NCI-H1417 (cell line): ENCODE results near the gene SCAP.
"Not testable (repeated sequence)": the region's sequence is repeated elsewhere in the genome, so short reads cannot be mapped to it uniquely, and the experiment has no call there.

Experiments
- DNase-seq, 3 experiments: peaks; one replicate each; lab custom pipeline; 2025; lab: John Stamatoyannopoulos, UW

Gene SCAP

DNA sequence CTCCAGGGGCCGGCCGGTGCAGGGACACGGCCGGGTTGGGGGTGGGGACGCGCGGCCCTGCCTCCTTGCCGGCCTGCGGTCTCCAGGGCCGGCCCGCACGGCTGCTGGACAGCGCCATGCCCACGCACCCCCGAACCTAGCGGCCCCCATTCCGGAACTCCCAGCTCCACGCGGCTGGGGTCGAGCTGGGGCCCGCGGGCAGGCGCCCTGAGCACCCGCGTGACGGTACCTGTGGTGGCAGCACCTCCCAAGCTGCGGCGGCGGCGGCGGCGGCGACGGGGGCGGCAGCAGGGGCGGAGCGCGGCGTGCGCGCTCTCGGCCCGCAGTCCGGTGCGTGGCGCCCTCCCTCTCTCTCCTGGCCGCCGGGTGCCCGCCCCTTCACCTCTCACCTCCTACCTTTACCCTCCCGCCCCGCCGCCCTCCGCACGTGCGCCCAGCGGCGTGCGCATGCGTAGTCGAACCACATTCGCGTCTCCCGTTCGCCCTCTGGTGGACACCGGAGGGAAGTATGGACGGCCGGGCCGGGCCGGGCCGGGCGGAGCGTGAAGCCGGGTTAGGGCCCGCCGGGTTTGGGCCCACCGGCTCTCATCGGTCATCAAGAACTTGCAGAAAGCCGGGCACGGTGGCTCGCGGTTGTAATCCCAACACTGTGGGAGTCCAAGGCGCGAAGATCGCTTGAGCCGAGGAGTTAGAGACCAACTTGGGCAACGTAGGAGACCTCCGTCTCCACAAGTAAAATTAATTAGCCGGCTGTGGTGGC, at the start of gene SCAP:
TSS of gene SCAP (minus strand) at position 372 of the 760 bp plus-strand sequence. CDS start 32,948 bp downstream, outside the sequence.
- DNase-seq, result peak; percentile 80 to 91 (median 84)

DNA sequence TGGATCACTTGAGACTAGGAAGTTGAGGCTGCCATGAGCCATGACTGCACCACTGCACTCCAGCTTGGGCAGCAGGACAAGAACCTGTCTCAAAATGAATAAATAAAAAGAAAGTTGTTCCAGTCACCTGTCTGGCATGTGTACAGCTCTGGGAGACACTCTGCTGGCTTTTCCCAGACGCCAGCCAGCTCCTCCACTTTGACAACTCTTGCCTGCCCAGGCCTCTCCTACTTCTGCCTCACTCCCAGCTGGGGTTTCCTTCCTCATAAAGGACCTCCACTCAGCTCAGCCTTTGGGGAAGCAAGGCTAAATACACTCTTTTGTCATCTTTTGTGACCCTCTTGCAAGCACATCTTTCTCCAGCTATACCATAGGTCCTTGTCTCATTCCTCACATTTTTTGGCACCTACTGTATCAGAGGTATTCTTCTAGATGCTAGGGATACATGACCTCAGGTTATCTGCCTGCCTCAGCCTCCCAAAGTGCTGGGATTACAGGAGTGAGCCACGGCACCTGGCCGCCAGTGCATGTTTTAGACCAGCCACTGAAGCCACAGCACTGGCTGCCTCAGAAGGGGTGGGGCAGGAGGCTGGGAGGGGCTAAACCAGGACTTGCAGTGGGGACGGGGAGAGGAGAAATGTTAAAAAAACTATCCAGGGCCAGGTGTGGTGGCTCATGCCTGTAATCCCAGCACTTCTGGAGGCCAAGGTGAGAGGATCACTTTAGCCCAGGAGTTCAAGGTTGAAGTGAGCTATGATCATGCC, 47.8 kb upstream of the SCAP start:
- DNase-seq, result no peak

DNA sequence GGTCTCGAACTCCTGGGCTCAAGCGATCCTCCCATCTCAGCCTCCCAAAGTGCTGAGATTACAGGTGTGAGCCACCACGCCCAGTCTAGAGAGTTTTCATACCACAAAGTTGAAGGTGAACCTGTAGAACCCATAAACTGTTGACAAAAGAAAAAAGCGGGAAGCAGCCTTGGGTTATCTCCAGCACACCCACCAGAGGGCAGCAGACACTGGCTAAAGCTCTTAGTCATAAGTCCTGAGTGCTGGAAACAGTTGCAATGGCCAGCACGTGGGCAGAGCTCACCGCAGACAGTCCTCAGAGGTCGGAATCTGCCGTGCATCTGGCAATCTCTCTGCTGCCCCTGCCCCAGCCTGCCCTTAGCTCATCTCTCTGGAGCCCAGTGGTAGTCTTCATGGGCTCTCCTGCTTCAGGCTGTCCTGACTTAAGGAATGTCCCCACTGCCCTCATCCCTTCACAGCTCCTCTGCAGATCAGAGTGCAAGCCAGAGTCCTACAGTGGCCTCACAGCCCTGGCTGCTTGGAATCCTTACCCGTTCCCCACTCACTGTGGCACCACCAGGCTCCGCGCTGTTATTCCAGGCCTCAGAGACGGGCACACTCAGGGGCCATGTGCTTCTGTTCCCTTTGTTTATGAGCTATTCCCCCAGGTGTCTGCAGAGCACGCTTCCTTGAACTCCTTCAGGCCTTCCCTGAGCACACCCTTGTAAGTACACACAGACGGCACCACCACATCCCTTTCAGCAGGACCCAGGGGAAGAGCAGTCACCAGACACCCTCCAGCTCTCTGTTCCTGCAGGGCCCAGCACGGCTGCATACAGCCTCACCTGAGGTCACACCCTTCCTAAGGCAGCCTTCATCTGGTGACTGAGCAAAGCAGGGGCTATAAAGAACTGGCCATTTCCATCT, 46.6 kb upstream of the SCAP start:
- DNase-seq, result peak; percentile 75 to 92 (median 82)

DNA sequence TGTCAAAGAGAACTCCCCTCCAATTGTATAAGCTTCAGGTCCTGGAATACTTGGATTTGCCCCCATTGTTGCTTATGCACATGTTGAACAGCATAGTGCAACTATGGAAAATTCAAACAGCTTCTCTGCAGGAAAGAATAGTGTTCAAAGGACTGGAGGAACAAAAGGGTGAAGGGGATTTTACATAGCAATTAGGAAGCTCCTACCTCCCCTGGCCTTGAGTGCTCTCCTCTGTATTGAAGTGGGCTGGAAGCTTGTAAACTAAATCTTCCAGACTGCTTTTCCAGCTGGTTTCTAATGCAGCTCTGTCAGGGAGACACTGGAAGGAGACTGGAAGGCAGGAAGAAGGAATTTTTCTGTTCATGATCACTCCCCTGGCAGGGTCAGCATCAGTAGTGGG, 45.0 kb upstream of the SCAP start:
- peak in 2 of 3 experiments; percentile 14 to 21 for DNase-seq

DNA sequence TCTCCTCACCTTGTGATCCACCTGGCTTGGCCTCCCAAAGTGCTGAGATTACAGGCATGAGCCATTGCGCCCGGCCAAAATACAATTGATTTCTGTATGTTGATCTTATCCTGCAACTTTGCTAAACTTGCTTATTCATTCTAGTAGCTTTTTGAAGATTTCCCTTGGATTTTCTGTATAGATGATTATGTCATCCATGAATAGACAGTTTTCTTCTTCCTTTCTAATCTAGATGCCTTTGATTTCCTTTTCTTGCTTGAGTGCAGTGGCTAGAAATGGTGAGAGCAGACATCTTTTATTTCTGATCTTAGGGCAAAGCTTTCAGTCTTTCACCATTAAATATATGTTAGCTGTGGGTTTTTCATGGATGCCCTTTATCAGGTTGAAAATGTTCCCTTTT, 42.2 kb upstream of the SCAP start:
- no peak for DNase-seq

DNA sequence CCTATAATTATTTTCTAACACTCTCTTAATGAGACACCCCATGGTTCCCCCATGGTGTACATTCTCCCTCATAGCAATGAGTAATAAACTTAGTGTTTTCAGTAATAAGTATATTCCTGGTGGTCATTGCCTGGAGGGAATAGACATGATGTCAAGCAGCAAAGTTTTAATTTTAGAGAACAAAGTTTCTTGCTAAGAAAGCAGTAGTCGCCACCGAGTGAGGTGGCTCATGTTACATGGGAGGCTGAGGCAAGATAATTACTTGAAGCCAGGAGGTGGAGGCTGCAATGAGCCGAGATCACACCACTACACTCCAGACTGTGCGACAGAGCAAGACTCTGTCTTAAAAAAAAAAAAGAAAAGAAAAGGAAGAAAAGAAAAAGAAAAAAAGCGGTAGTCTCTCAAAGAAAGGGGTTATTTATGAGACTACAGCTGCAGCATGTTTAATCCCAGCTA, 40.2 kb upstream of the SCAP start:
- DNase-seq, result peak in 1 of 3 experiments; percentile 17

DNA sequence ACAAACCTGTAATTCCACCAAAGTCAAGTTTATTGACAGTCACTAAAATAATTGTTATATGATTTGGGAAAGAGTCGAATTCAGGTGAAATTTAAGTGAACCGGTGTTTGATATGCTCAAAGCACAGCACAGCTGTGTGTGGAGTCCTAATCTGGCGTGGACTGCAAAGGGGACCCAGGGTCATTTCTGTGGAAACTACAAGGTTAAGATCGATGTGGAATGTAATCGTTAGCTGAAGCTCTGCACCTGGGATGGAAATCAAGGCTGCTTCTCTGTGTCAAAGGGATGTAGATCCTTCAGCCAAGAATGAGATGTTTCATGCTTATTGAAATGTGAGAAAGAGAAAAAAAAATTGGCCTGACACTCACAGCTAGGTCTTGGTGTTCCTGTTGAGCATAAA, 39.4 kb upstream of the SCAP start:
- DNase-seq, result no peak

DNA sequence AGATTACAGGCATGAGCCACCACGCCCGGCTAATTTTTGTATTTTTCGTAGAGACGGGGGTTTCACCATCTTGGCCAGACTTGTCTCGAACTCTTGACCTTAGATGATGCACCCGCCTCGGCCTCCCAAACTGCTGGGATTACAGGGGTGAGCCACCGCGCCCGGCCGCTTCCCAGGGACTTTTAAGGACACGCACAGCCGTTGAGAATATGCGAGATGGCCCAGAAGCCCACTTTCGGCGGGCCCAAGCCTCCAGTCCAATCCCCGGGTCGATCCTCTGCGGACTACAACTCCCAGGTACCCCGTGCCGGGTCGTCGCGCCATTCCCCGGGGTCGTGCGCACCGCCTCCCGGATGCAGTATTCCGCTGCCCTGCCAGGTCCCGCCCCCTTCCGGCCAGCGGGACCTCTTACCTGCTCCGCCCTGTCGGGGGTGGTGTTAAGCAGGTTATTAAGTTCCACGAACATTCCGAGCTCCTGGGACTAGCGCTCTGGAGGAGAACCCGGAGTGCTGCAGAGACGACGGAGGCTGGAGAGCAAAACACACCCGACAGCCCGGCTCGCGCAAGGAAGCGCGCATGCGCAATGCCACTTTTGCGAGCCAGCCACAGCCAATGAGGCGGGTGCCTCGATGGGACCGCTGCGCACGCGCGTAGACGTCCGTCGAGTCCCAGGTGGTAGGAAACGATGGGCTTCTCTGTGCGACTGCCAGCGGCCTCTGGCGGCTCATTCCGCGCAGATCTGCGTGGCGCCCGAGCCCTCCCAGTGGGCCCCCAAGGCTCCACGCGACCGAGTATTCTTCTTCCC, 37.6 kb upstream of the SCAP start, which contains the start of gene ELP6:
TSS of gene ELP6 (minus strand) at position 588 of the 805 bp plus-strand sequence. CDS start at position 466, 122 bp downstream.
- DNase-seq, result peak; percentile 93 to 97 (median 96)

DNA sequence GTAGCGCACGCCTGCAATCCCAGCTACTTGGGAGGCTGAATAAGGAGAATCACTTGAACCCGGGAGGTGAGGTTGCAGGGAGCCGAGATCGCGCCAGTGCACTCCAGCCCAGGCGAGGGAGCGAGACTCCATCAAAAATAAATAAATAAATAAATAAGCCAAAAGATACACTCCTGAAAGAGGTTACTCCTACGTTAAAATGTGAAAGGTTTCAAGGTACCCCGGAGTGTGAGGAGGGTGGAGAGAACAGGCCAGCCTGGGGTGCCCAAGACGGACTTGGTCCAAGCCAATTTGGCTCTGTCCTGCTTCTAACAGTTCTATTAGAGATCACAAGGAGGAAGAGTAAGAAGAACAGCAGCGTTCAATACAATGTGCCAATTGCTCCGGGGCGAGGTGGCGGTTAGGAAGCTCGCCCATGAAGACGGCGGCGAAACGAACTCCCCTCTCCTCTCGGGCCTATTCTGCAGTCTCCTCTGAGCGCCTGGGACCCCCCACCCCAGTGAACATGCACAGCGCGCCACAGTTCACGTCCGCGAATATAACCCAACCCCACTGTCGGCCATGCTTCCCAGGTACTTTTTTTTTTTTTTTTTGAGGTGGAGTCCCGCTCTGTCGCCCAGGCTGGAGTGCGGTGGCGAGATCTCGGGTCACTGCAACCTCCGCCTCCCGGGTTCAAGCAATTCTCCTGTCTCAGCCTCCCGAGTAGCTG, 36.8 kb upstream of the SCAP start:
- peak in 2 of 3 experiments; percentile 36 to 58 for DNase-seq

DNA sequence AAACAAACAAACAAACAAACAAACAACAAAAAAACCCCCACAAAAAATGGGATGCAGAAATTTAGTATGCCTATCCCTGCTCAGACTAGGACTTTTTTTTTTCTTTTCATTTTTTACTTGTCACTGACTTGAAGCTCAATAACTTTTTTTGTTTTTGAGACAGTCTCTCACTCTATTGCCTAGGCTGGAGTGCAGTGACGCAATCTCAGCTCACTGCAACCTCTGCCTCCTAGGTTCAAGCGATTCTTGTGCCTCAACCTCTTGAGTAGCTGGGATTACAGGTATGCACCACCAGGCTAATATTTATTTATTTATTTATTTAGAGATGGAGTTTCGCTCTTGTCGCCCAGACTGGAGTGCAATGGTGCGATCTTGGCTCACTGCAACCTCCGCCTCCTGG, 29.5 kb upstream of the SCAP start:
- not testable (repeated sequence) for DNase-seq

DNA sequence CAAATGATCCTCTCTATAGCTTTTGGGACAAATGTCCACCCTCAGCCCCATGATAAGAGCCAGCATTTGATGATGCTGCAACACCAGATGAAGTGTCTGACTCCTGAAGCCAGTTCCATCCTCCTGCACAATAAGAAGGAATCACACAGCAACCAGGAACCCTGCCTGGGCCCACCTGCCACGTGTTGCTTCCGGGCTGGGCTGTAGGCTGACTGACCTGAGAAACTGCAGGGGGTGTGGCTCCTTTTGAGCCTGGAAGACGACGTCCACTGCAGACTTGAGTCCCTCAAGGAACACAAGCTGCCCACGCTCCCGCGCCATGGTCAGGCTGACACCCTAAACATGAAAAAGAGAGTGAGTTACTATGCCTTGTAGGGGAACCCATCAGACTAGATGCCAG, 28.4 kb upstream of the SCAP start:
- no peak for DNase-seq

DNA sequence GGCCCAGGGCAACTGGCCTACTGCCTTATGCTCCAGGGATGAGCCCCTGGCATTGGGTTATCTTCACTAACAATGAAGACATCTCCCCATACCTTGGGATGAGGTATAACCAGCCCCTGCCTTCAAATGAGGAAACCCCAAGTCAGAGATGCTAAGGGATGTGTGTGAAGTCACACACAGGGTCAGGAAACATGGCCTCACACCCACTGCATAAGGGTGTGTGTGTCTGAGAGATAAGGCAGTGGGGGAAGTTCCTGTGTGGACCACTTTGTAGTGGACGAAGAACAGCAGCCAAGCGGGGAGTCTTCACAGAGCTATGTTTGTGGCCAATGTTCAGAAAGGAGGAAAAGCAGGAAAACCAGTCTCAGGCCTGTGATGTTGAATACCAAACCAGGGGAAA, 27.3 kb upstream of the SCAP start:
- no peak for DNase-seq

DNA sequence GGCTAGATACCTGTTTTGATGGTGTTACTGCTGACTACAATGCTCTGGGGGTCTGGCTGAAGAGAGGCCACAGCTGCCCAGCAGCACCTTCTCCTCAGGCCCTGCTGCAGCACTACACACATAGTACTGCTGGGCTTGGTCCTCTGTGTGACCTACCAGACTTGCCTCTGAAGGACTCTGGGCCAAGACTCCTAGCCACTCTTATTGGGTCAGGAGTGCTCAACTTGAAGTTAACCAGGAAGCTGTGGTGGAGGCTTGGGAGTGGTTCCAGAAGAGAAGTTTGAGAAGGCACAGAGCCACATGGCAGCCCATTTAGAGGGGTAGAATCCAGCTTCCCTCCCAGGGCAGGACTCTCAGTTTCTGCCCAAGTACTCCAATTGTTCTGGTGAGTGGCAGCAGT, 21.2 kb upstream of the SCAP start:
- DNase-seq, result no peak

DNA sequence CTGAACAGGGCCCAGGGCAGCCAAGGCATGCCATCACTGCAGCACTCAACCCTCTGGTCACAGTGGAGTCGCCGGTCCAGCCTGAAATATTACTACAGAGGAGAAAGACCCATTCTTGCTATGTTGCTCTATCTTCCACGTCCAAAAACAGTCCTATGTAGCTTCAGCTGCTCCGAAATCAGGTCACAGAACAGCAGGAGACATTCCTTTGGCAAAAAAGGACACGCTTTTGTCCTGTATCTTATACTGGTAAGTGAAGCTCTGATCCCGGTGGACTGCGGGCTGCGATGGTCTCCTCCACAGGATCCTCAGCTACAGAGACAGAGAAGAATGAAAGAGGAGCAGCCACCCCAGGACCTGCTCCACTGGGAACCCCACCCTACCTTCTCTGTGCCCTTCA, 20.1 kb upstream of the SCAP start:
- no peak for DNase-seq

DNA sequence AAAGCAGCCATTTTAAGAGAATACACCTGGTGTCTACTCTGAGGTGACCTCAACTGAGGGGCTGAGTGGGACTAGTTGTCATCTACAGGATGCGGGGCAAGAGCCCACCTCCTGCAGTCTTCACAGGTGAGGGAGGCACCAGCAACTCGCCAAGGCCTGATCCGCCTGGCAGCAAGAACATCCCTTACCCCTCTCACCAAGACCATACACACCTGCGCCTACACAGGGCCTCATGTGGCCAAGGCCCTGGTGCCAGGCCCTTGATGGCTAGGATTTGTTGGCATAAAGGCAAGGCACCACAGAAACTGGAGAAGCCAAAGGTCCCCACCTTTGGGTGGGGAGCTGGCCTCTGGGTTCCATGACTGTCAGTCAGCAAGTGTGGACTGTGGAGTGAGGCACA, 19.4 kb upstream of the SCAP start:
- no peak for DNase-seq

DNA sequence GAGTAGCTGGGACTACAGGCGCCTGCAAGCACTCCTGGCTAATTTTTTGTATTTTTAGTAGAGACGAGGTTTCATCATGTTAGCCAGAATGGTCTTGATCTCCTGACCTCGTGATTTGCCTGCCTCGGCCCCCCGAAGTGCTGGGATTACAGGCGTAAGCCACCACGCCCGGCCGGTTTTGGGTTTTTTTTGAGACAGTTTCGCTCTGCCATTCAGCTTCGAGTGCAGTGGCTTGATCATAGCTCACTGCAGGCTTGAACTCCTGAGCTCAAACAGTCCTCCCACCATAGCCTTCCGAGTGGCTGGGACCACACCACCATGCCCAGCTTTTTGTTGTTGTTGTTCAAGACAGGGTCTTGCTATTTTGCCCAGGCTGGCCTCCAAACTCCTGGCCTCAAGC, 16.0 kb upstream of the SCAP start:
- no peak for DNase-seq

DNA sequence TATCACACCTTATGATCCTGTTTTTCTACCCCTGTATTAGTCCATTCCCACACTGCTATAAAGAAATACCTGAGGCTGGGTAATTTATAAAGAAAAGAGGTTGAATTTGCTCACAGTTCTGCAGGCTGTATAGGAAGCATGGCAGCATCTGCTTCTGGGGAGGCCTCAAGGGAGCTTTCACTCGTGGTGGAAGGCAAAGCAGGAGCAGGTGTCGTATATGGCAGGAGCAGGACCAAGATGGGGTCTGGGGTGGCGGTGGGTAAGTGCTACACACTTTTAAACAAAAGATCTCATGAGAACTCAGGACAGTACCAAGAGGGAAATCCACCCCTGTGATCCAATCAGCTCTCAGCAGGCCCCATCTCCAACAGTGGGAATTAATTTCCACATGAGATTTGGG, 15.4 kb upstream of the SCAP start:
- no peak for DNase-seq

DNA sequence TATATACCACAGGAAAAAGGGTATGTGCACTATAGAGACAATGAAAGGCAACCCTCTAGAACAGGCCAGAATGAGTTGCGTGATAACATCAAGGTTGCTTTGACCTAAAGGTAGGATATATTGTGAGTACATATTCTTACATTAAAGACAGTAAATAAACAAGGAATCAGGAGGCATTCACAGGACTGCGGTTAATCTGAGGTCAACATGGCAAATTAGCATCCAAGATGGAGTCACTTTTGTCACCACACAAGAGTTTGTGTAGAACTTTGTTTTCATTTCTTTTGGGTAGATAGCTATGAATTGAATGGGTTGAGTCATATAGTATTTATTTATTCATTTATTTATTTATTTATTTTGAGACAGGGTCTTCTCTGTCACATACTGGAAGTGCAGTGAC, 11.5 kb upstream of the SCAP start:
- DNase-seq, result no peak

DNA sequence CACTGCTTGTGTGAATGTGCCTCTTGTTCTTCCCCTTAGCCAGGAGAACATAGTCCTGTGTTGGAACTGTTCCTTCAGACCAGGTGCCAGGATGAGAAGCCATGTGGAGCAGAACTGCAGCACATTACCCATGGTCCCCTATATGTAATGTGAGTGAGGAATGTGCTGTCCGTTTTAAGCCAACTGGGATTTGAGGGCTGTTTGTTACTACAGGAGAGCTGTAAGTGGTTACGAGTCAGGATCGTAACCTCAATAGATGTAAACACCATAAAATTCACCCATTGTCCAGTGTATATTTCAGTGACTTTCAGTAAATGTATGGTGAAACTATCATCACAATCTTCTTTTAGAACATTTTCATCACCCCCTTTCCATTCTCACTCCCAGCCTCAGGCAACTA, 10.1 kb upstream of the SCAP start:
- no peak for DNase-seq

DNA sequence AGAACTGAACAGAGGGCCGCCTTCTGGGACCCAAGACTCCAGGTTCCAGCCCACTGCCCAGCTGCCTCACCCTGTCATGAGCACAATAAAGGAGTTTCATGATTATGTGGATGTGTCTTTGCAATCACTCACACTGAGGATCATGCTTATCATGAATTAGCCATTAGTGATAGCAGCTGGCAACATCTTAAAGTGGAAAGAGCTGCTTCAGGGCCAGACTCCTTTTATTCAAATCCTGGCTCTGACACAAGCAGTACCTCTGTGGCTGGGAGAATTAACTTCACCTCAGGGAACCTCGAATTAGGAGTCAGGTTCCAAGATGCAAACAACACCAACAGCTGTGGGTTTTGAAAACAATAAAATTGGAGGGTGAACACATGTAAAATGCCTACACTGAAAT, 6.6 kb upstream of the SCAP start:
- peak in 1 of 3 experiments; percentile 5 for DNase-seq

DNA sequence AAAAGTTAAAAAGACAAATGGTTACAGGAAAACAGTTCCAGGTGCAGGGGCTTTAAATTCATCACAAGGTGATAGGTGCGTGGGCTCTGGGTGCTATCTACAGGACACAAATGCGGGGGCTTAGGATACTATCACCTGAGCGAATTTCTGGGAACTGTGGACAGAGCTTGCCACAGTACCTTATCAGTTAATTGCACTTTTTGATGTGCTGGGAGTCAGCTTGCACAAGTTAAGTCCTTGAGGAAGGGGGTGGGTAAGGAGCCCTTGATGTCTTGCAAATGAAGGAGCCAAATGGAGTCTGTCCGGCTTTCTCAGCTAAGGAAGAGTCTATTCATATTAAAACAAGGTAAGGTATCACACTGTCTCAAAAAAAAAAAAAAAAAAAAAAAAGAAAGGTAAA, 6.0 kb upstream of the SCAP start:
- DNase-seq, result not testable (repeated sequence)
